LNCAP (cell line): ENCODE measurements around the gene CTDSPL2.

ENCODE experiments used
- CTCF ChIP-seq: fragments of 450-650 bp; IDR thresholded peaks from 2 replicates; pipeline ENCODE4 v1.5.1; 2017; ENCODE audit warnings: mild to moderate bottlenecking

Gene CTDSPL2

GRCh38 chr15:44536302-44536961, 109.0 kb downstream of the CTDSPL2 start:
- TF ChIP-seq CTCF, result peak; percentile 29; the same call in 1 of the 2 replicates

- no peak for TF ChIP-seq CTCF
These were observed 109.7 kb downstream of the CTDSPL2 start, which contains the start of gene EIF3J for GRCh38 chr15:44536962-44537734. Gene EIF3J, plus strand, starts transcription at chr15:44537147. Its CDS starts 48 bp downstream, at chr15:44537195.

- TF ChIP-seq CTCF, result no peak
These were observed 110.4 kb downstream of the CTDSPL2 start for GRCh38 chr15:44537735-44538240.

- no peak for TF ChIP-seq CTCF
These were observed 114.0 kb downstream of the CTDSPL2 start for GRCh38 chr15:44541282-44541958.

GRCh38 chr15:44542596-44542995, 115.2 kb downstream of the CTDSPL2 start:
- TF ChIP-seq CTCF, result no peak

- TF ChIP-seq CTCF, result peak; percentile 49
These were observed 118.7 kb downstream of the CTDSPL2 start for GRCh38 chr15:44545913-44546802.

- peak; percentile 54 for TF ChIP-seq CTCF
These were observed 122.8 kb downstream of the CTDSPL2 start for GRCh38 chr15:44550256-44550655.
